Retinal pigment epithelial cell (primary cell): ENCODE measurements around the gene IL4R.
"Not testable (repeated sequence)": the region's sequence is repeated elsewhere in the genome, so short reads cannot be mapped to it uniquely, and the experiment has no call there.

Experiments
- DNase-seq: peaks from one replicate; pipeline ENCODE4 v3.0.0-alpha.2; 2010; ENCODE audit warnings: low read depth
- H3K4me3 ChIP-seq: 2 replicates; pipeline ENCODE4 v1.5.1; 2011; ENCODE audit warnings: mild to moderate bottlenecking, low read length, control low read depth, moderate library complexity
- TF ChIP-seq, protein P1 (sequence below): conservative IDR thresholded peaks from 2 replicates; pipeline ENCODE4 v1.5.1; 2011; ENCODE audit warnings: low read depth, low read length, control low read depth, inconsistent platforms

The IL4R gene

DNA sequence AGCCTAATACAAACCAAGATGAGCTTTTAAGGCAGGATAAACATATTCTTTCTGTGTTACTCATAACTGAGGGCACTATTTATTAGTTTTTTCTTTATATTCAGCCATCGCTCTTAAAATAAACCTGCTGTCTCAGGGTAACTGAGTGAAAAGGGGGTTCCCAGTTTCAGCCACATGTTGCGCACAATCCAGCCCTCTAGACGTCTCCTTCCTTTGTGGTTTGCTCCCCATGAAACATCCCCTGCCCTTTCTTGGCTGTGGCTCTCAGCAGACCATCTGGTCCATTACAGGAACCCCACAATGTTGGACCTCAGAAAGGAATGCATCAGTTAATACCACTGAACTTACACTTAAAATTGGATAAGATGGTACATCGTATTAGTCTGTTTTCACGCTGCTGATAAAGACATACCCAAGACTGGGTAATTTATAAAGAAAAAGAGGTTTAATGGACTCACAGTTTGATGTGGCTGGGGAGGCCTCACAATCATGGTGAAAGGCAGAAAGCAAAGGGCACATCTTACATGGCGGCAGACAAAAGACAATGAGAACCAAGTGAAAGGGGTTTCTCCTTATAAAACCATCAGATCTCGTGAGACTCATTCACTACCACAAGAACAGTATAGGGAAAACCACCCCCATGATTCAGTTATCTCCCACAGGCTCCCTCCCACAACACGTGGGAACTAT lies 75.6 kb downstream of the IL4R start:
- no peak overlapping the region for H3K4me3 ChIP-seq
- DNase-seq: no peak
- TF ChIP-seq, protein P1, sequence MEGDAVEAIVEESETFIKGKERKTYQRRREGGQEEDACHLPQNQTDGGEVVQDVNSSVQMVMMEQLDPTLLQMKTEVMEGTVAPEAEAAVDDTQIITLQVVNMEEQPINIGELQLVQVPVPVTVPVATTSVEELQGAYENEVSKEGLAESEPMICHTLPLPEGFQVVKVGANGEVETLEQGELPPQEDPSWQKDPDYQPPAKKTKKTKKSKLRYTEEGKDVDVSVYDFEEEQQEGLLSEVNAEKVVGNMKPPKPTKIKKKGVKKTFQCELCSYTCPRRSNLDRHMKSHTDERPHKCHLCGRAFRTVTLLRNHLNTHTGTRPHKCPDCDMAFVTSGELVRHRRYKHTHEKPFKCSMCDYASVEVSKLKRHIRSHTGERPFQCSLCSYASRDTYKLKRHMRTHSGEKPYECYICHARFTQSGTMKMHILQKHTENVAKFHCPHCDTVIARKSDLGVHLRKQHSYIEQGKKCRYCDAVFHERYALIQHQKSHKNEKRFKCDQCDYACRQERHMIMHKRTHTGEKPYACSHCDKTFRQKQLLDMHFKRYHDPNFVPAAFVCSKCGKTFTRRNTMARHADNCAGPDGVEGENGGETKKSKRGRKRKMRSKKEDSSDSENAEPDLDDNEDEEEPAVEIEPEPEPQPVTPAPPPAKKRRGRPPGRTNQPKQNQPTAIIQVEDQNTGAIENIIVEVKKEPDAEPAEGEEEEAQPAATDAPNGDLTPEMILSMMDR: no peak

DNA sequence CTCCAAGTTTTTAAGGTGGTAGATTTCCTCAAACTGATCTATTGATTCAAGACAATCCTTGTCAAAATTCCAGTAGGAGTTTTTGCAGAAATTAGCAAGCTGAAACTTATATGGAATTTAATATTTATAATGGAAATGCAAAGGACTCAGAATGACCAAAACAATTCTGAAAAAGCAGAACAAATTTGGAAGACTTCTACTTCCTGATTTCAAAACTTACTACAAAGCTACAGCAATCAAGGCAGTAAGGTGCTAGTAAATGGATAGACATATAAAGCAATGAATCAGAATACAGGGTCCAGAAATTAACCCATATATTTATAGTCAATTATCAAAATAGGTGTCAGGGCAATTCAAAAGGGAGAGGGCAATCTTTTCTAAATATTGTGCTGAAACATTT lies 76.4 kb downstream of the IL4R start:
- H3K4me3 ChIP-seq: no peak overlapping the region
- no peak for DNase-seq
- TF ChIP-seq, protein P1: no peak

DNA sequence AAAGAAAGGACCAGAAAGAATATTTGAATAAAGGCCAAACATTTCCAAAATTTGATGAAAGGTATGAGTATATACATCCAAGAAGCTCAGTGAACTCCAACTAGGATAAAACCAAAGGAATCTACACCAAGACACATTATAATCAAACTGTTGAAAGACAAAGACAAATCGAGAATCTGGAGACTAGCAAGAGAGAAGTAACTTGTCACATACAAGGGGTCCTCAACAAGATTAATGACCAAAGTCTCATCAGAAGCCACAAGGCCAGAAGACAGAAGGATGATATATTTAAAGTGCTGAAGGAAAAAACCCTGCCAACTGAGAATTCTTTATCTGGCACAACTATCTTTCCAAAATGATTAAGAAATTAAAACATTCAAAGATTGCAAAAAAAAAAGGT lies 78.9 kb downstream of the IL4R start:
- H3K4me3 ChIP-seq: no peak overlapping the region
- DNase-seq: no peak
- TF ChIP-seq, protein P1: no peak

DNA sequence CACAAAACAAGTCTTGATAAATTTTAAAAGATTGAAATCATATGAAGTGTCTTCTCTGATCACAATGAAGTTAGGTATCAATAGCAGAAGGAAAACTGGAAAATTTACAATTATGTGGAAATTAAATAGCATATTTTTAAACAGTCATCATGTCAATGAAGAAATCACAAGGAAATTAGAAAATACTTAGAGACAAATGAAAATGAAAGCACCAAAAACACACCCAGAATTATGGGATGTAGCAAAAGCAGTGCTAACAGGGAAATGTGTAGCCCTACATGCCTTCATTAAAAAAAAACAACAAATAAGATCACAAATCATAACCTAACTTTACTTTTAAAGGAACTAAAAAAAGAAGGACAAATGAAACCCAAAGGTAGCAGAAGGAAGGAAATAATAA lies 80.7 kb downstream of the IL4R start:
- H3K4me3 ChIP-seq: no peak overlapping the region
- TF ChIP-seq, protein P1: no peak
- DNase-seq: no peak

DNA sequence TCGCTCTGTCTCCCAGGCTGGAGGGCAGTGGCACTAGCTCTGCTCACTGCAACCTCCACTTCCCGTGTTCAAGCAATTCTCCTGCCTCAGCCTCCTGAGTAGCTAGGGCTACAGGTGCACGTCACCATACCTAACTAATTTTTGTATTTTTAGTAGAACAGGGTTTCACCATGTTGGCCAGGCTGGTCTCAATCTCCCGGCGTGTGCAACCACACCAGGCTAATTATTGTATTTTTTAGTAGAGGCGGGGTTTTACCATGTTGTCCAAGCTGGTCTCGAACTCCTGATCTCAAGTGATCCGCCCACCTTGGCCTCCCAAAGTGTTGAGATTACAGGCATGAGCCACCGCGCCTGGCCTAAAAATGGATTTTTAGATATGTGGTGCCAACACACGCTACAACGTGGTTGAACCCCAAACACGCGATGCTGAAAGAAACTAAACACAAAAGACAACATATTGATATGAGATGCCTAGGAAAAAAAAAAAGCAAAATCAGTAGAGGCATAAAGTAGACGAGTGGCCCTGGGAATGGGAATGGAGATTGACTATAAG lies 84.6 kb downstream of the IL4R start:
- not testable (repeated sequence) for DNase-seq, H3K4me3 ChIP-seq

DNA sequence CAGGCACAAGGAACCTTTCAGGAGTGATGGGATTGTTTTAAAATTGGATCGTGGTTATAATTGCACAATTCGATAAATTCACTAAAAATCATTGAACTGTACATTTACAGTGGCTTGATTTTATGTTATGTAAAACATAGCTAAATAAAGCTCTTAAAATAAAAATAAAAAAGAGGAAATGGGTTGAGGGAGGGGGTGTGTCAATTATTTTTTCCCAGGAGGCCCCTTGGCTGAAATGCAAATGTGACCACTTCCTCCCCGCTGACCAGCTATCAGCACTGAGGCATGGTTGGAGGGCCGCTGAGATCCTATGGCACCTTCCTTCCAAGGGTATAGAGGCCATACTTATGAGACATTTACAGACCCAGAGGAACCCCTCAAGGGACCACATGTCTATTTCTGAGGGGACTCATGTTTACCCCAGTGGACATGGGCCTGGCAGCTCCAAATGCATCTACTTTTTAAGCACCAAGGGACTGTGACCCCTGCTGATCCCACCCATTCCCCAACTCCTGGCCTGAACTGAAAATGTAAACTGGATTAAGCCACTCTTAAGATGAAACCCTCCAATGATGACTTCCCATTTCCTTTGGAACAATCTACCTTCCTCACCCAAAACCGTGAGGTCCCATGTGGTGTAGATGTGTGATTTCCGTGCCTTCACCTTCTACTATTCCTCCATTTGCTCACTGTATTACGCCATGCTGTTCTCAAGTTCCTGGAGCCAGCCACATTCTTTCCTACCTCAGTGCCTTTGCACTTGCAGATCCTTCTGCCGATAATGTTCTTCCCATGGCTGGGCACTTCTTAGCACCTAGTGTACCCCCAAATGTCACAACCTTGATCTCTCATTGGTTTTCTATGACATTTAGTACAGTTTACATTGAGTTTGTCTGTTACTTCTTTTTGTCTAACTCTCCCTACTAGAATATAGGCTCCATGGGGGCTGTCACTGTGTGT lies 85.4 kb downstream of the IL4R start:
- no peak for DNase-seq
- H3K4me3 ChIP-seq: no peak overlapping the region
- TF ChIP-seq, protein P1: no peak

DNA sequence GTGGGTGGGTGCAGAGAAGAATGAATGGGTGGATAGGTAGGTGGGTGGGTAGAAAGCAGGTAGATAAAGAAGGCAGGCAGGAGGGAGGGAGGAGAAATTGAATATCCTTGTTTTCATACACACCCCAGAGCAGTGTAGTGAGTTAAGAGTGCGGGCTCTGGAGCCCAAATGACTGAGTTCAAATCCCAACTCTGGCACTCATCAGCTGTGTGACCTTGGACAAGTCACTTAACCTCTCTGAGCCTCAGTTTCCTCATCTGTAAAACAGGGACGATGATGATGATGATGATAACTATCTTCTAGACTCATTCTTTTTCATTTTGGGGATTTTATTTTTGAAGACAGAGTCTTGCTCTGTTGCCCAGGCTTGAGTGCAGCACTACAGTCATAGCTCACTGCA lies 86.2 kb downstream of the IL4R start:
- H3K4me3 ChIP-seq: no peak overlapping the region
- DNase-seq: no peak
- TF ChIP-seq, protein P1: no peak
